HG02885 (cell line): Measurements from ENCODE around the gene SV2A.
A peak's percentile ranks its signal among the peaks of the same experiment; 100 is the strongest.
"Not testable (repeated sequence)": the region's sequence is repeated elsewhere in the genome, so short reads cannot be mapped to it uniquely, and the experiment has no call there.

Experiments
- ATAC-seq: cut with Tn5 transposase; IDR thresholded peaks from one replicate; pipeline ENCODE4 v1.9.1; 2021; ENCODE audit warnings: mild to moderate bottlenecking; ENCODE audit not compliant: unreplicated experiment, poor library complexity

SV2A gene

DNA sequence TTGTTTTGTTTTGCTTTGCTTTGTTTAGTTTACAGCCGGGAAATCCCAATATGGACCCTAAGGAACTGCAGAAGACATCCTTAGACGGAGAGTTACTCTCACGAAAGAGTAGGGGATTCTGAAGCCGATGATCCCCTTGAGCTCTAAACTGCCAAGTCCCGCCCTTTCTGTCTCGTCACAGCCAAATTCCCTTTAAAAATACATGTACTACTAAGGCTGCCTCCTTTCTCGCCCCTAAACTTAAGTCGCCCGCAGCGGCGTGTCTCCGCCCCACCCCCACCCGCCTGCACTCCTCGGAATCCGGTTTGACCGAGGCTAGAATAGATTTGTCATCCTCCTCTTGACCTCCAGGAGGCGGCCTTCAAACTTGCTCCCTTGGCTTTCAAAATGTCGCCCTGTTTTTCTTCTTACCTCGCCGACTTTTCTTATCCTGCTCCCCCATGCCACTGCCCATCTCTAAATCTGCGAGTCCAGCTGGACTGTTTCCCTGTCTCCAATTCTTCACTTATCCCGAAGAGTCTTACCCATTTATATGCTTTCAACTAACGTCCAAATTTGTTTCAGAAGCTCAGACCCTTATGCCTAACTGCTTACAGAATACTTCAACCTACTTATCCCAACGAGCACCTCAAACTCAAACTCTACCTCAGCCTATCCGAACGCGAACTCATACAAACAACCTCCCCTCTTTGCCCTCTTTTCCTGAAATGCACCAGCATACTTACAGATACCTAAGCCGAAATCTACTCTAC lies 29.2 kb downstream of the SV2A start:
- peak; percentile 26 for ATAC-seq

DNA sequence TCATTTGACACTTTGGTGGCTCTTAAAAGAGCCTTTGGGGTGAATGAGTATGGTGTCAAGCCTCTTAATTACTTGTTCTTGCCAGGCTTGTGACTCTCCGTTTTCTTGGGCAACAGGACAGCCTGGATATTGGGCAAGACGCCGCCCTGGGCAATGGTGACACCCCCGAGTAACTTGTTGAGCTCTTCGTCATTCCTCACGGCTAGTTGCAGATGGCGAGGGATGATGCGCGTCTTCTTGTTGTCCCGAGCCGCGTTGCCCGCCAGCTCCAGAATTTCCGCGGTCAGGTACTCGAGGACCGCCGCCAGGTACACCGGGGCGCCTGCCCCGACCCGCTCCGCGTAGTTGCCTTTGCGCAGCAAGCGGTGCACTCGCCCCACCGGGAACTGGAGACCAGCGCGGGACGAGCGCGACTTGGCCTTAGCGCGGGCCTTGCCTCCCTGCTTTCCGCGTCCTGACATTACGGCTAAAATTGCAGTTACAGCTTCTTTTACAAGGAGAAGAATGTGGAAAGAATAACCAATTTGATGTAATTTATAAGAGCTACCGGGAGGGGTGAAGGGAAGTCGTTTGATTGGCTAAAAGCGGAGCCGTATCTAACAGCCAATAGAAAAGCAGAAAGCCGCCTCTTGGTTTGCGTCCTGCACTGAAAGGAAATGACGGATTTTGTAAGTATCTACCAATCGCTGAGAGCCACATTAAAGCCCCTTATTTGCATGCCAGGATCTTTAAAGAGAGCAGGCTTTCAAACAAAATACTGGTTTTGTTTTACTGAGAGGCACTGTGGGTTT lies 30.0 kb downstream of the SV2A start:
- peak; percentile 50 for ATAC-seq

DNA sequence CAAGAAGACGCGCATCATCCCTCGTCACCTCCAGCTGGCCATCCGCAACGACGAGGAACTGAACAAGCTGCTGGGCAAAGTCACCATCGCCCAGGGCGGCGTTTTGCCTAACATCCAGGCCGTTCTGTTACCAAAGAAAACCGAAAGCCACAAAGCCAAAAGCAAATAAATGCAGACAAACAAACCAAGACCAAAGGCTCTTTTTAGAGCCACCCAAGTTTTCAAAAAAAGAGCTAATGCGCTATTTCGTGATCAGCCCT lies 30.5 kb downstream of the SV2A start:
- ATAC-seq: not testable (repeated sequence)

DNA sequence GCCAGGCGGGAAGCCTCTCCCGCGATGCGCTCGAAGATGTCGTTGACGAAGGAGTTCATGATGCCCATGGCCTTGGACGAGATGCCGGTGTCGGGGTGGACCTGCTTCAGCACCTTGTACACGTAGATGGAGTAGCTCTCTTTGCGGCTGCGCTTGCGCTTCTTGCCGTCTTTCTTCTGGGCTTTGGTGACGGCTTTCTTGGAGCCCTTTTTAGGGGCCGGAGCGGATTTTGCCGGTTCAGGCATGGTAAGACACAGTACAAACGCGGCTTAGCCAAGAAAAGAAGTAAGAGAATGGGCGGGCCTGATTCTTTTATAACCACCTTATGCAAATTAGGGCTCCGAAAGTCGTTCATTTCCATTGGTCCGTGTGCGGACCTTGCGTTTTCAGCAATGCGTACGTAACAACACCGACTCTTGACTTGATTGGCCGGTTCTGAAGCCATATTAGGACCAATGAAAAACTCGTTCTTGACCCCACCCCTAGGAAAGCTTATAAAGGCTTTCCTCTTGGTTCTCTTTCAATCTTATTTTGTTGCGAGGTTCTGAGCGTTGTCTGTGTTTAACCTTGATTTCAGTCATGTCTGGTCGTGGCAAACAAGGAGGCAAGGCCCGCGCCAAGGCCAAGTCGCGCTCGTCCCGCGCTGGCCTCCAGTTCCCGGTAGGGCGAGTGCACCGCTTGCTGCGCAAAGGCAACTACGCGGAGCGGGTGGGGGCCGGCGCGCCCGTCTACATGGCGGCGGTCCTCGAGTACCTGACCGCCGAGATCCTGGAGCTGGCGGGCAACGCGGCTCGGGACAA lies 31.0 kb downstream of the SV2A start:
- ATAC-seq: peak; percentile 68

DNA sequence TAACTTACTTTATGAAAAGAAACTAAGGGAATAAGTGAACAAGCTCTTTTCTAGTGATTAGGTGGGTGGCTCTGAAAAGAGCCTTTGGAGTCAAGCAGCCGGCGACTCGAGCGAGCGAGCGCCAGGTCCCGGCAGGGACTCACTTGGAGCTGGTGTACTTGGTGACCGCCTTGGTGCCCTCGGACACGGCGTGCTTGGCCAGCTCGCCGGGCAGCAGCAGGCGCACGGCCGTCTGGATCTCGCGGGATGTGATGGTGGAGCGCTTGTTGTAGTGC lies 31.6 kb downstream of the SV2A start:
- not testable (repeated sequence) for ATAC-seq

DNA sequence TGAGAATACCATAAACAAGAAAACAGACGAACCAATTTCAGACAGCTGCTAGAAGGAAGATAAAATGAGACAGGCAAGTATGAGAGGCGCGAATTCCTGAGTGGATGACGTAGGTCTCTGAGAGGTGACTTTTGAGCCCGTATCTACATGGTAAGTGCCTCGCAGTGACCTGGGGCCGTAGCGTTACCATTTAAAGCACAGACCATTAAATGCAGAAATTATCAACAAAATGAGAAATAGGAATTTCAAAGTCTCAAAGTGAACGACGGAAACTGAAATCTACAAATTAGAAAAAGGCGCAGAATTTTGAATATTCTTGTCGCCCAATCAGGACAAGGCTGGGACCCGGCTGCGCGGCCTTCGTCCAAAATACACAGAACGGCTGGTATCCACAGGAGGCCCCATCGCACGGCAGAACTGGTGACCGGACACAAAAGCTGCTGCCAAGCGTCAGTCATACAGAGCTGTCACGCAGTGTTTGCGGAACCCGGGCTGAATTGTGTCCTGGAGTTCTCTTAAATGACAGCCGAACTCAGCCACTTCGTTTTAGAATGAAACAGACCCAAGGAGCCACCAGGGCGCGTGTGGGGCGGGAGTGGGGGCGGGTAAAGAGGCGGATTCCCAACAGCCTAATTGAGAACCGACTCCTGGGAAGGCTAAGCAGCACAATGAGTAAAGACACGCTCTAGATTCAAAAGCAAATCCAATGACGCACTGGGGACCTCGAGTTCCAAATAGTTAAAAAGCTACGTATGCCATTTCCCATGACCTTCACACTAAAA lies 32.1 kb downstream of the SV2A start:
- no peak for ATAC-seq

DNA sequence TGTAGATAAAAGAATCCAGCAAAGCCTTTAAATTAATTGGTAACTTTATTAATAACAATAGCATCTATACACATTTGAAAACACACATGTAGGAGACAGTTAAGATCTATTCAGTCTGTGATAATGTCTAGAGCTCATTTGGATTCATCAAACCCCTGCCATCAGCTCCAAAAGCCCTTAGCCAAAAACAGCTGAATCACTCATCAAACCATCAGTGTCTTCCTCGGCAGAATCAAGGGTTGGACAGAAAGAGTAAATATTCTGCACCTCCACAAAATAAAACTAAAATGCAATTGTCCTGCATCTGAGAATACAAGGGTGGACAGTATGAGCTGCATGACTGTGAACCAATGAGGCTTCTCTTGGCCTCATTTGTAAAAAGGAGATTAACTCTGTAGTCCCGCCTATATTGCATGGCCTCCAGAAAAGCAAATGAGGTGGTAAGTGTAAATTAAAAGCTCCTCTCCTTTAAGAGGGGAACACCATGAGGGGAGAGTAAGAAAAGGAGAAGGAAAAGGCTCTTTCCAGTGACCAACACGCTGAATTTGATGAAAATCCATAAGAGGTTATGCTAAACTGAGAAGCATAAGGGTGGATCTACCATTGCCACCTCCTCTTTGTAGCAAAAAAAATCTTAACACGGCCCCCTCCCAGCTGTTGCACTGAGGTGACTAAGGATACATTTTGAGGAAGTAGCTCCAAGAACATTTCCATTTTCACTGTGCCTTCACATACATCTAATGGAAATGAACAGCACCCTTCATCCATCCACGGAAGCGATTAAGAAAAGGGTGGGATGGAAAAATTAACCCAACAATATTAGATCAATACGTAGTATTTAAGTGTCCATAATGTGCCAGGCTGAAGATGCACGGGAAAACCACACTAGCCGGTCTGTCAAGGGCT lies 33.0 kb downstream of the SV2A start:
- ATAC-seq: no peak

DNA sequence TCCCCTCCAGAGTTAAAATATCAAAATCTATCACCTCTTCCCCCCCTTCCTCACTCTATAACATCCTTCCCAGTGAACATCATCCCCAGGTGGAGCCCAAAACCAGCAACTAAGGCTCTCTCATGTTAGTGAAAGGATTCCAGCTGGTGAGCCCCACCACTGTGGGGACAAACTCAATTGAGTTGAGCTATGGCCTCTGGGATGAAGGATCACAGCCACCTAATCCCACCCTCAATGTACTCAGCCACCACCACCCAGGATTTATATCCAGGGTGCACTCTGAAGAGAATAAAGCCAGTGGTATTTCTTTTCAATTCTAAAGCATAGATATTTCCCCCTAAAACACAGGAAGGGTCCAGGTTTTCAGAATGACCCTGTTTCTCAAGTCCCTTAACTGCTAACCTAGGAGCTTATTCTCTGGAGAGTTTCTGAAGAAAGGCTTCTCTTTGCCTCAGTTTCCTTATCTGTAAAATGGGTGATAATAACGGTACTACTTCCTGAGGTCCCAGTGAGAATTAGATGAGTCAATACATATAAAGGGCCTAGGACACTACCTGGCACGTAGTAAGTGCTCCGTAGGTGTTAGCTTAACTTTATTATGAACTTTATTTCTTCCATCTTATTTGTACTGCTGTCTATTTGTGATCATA lies 33.9 kb downstream of the SV2A start:
- no peak for ATAC-seq

DNA sequence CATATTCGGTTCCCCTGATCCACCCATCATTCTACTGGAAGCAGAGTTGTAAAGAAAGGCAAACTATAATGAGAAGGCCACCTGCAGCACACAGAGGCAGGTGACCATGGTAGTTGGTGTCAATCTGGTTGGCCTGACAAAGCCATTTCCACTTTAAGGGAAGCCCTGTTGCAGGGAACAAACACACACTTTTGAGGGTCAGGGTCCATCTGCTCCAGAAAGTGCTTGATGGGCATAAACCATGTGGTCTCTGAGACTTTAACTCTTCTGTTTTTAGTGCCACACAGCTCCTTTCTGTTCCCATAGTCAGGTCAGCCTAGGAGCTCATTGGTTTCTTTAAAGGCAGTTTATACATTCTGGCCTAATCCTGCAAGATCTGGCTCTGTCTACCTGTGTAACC lies 35.8 kb downstream of the SV2A start:
- ATAC-seq: no peak

DNA sequence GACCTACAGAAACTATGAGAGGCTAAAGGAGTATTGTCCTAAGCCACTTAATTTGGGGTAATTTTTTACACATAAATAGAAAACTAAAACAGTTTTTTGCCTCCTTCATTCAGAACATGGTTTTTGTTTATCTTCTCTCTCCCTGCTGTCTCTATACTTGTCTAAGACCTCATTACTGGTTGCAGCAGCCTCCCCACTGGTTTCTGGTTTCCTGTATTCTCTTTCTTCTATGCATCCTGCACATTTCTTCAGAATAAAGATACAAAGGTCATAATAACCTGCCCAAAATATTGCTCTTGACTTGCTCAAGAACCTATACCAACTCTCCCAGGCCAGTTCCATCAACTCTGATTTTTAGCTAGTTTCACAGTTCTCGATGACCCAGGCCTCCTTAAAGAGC lies 38.1 kb downstream of the SV2A start:
- ATAC-seq: no peak

DNA sequence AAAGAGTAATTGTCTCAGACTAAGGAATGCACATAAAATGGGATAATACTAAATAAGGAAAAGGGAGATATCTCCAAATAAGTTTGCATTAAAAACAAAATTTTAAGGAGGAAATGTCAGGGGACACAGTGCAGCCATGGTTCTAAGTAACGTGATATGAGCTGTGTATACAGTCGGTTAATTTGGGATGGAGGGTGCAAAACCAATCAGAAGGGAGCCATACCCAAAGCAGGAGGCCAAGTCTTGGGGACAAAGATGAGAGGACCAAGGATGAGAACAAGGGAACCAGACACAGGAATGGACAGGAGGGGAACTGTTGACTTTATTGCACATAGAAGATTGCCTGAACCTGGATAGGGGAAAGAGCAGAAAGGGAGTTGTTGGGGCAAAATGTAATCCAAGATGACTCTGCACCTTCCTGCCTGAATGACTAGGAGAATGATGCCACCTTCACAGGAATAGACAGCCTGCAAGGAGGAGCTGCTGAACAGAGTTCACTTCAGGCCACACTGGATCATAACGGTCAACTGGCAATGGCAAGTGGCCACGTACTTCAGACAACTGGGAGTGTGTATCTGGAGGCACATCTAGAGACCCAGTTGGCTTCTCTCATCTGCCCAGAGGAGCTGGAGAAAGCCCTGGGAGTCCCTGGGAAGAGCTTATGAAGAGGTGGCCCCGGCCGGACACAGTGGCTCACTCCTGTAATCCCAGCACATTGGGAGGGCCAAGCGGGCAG lies 40.3 kb downstream of the SV2A start:
- ATAC-seq: no peak

DNA sequence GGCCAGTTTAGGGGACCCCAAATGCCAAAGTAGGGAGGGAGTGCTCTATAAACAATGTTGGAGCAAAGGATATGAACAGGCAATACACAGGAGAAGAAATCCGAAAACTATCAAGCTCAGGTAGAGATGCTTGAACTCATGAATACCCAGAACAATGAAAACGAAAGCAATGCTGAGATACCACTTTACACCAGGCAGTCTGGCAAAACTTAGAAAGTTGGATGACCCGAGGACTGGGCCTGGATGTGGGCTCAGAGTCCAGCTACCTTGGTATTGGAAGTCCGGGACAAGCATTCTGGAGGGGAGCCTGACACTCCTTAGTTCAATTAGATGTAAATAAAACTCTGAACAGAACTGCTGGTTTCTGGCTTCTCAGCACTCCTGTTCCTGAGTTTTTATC lies 44.6 kb downstream of the SV2A start:
- ATAC-seq: not testable (repeated sequence)

DNA sequence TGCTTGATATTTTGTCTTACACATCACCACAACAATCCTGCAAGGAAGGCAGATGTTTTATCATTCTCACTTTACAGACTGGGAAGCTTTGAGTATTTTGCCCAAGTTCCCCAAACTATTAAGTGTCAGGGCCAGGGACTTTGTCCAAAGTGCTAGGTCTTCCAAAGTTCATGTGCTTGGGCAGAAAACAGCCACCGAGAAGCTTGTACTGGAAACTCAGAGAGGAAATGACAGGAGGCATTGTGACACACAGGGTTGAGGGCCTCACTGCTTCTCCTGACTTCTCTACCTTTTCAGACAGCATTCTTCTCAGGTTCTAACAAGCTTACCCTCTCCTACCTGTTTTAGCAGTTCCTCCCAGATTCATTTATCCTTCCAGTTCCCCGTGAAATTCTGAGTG lies 50.8 kb downstream of the SV2A start:
- not testable (repeated sequence) for ATAC-seq

DNA sequence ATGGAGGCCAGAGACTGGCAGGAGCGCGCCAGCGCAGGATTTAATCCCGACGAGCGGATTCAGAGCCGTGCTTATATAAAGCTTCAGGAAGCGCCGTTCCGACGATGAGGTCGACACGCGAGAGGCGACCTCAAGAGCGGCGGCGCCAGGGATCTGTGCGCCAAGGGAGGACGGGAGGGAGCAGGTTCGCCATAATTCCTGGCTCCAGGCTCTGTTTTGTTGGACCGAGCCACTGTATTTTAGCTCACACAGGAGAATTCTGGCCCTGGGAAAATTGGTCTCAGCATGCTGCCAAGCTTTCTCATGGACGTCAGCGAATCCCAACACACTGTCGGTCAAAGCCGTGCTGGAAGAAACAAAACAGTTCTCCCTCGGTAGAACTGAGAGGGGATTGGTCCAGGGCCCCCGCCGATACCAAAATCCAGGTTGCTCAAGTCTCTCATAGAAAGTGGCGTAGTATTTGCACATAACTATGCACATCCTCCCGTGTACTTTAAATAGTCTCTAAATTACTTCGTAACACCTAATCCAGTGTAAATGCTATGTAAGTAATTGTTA lies 56.1 kb downstream of the SV2A start:
- ATAC-seq: not testable (repeated sequence)

DNA sequence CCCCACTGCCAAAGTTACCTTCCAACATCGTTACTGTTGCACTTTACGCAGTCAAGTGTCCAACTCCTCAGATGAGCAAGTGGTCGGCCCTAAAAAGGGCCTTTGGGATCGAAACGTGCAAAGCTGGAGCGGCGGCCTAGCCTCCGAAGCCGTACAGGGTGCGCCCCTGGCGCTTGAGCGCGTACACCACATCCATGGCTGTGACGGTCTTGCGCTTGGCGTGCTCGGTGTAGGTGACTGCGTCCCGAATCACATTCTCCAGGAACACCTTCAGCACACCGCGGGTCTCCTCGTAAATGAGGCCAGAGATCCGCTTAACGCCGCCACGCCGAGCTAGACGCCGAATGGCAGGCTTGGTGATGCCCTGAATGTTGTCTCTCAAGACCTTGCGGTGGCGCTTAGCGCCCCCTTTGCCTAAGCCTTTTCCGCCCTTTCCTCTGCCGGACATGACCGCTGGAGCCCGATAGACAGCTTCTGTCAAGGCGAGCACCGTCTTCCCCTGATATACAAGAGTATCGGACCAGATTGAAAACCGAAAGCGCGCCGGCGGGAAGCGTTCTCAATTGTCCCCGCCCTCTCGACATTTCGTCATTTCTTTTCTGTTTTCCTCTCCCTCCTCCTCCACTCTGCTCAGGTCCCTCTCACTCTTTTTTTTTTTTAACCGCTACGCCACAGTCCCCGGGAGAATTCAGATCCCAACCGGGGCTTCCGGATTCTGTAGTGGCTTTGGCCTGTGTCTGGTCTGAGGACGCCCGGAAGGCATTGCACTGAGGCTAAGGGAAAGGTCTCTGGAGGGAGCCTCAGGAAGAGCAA lies 56.8 kb downstream of the SV2A start:
- ATAC-seq: peak; percentile 74

DNA sequence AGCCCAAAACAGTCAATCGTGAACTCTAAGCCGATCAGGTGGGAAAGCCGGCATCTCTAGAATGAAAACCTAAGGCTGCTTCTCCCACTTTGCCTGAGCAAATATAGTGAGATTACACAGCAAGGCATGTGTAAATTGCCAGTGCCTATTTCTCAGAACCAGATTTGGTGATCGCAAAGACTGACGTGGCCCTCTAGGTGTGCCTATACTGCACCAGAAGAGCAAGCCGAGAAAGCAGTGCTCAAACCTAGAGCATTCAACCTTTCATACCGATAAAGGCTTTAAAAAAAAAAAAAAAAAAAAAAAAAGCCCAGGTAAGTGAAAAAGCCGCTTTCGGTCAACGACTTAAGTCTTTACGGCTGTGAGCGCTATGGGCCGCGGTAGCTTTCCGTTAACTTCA lies 57.4 kb downstream of the SV2A start:
- peak; percentile 15 for ATAC-seq
